K562 (cell line): ENCODE data around the gene AGT.

ENCODE experiments used
- CTCF ChIP-seq, 3 experiments: IDR thresholded peaks in 2 of 3; conservative IDR thresholded peaks in 1 of 3; 2 replicates each; pipeline ENCODE4 v1.5.1; 2011 to 2012; ENCODE audit warnings: low read length in 3 of 3, mild to moderate bottlenecking in 3 of 3, control low read depth in 2 of 3, improper control_type of control experiment in 1 of 3, inconsistent platforms in 1 of 3, low read depth in 1 of 3, mixed read lengths in 1 of 3, moderate library complexity in 1 of 3; ENCODE audit not compliant: insufficient read depth in 2 of 3
- FOSL1 ChIP-seq: fragments of 200-800 bp; sonication (Bioruptor generic); conservative IDR thresholded peaks from 2 replicates; pipeline ENCODE4 v1.6.1; 2016; ENCODE audit warnings: missing genetic modification characterization, missing compliant biosample characterization
- RNF2 ChIP-seq: sonication (generic); IDR thresholded peaks from 2 replicates; pipeline ENCODE4 v1.6.1; 2016

- no peak for TF ChIP-seq FOSL1 (tag)
- no peak for TF ChIP-seq CTCF (IDR thresholded peaks at IDR 0.05 in 2 of 3, conservative IDR thresholded peaks at IDR 0.05 in 1 of 3; ENCODE audit: insufficient read depth in 2 of 3, low read depth in 1 of 3, low read length in 3 of 3)
- TF ChIP-seq RNF2: no peak
These were observed 32.7 kb upstream of the AGT start for GRCh38 chr1:230746617-230747016.
